SK-N-MC (cell line): ENCODE data around the gene USPL1.

Source experiments
- DNase-seq: peaks from one replicate; pipeline ENCODE4 v3.0.0-alpha.2; 2011; ENCODE audit warnings: low read depth, low spot score
- H3K27ac ChIP-seq: fragments of 200-600 bp; sonication (generic); 2 replicates; pipeline ENCODE4 v1.5.1; 2016; ENCODE audit warnings: mixed run types
- H3K36me3 ChIP-seq: fragments of 200-600 bp; sonication (generic); 2 replicates; pipeline ENCODE4 v1.6.1; 2017; ENCODE audit warnings: antibody characterized with exemption, low read length, mixed read lengths; ENCODE audit not compliant: insufficient read depth
- H3K4me3 ChIP-seq: fragments of 200-600 bp; sonication (generic); 2 replicates; pipeline ENCODE4 v1.5.1; 2016
- H3K9ac ChIP-seq: fragments of 200-600 bp; sonication (generic); 2 replicates; pipeline ENCODE4 v1.8.0; 2017; ENCODE audit warnings: mixed run types, mixed read lengths; ENCODE audit not compliant: insufficient read length
- H3K9me3 ChIP-seq: fragments of 200-600 bp; sonication (generic); 2 replicates; pipeline ENCODE4 v1.6.1; 2017; ENCODE audit warnings: low read depth, mild to moderate bottlenecking, antibody characterized with exemption, low read length, moderate library complexity, mixed read lengths
- EZH2 ChIP-seq: fragments of 200-600 bp; sonication (generic); IDR thresholded peaks from one replicate; pipeline ENCODE4 v1.6.1; 2017; ENCODE audit warnings: antibody characterized with exemption
- FOXP2 ChIP-seq: optimal IDR thresholded peaks from 2 replicates; pipeline ENCODE3; 2011; ENCODE audit warnings: mild to moderate bottlenecking, moderate library complexity; ENCODE audit not compliant: insufficient read depth; ENCODE audit errors: extremely low read length, control extremely low read depth
- POLR2AphosphoS5 ChIP-seq: IDR thresholded peaks from 2 replicates; pipeline ENCODE4 v1.6.1; 2012; ENCODE audit warnings: mild to moderate bottlenecking, low read depth, low read length, borderline replicate concordance

The USPL1 gene

GRCh38 chr13:30660796-30661195 is 43.1 kb downstream of the USPL1 start:
- no peak for DNase-seq
- no peak overlapping the region for H3K9ac ChIP-seq
- H3K27ac ChIP-seq, result no peak overlapping the region
- H3K9me3 ChIP-seq, result no peaks in the 10 kb centered on the region
- H3K36me3 ChIP-seq, result peaks cover 32% of the 10 kb centered on the region
- TF ChIP-seq POLR2AphosphoS5 (no peak), EZH2 (no peak), FOXP2 (no peak)
- H3K4me3 ChIP-seq, result no peak overlapping the region

DNA sequence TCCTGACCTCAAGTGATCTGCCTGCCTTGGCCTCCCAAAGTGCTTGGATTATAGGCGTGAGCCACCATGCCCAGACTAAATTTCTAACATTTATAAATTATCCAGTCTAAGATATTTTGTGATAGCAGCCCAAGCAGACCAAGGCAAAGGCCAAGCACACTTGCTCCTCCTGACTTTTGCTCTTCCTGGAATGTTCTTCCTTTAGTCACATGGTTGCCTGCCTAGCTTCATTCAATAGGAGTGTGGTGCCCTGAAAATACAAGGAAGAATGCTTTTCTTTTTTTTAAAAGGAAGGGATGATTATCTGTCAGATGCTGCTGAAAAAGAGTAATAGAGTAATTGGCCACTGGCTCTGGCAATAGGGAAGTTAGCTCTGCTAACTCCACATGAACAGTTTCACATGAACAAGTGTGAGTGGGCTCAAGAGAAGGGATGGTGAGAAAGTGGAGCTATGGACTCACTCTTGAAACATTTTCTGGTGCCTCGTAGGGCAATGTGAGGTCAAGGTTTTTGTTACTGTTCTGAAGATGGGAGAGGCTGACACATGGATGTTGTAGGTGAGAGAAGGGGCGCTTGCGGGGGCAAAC is 47.1 kb downstream of the USPL1 start:
- no peak for DNase-seq
- TF ChIP-seq POLR2AphosphoS5, result no peak
- TF ChIP-seq EZH2, result no peak
- no peak for TF ChIP-seq FOXP2

DNA sequence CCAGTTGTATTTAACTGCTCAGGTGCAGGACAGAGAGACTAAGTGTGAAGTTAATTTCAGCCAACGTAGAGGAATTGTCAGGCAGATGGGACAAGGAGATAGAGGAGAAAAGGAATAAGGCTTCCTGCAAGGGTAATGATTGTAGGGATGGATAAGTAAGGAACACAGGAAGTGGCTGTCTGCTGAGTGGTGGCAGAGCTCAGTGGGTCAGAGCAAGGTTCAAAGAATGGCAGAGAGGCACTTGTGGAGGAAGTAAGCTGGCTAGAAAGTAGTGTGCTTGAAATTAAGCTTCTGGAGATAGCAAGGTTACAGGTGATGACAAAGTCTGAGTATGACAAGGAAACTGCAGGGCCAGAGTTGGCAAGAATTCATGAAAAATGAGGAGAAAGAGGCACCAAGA is 47.9 kb downstream of the USPL1 start:
- no peak for DNase-seq
- no peak for TF ChIP-seq FOXP2
- TF ChIP-seq POLR2AphosphoS5, result no peak
- TF ChIP-seq EZH2, result no peak

More for the DNA sequence above, 47.1 kb downstream of the USPL1 start:
- H3K4me3 ChIP-seq, result no peak overlapping the region
- no peak overlapping the region for H3K27ac ChIP-seq
- no peak overlapping the region for H3K9ac ChIP-seq
- H3K36me3 ChIP-seq, result no peaks in the 10 kb centered on the region
- no peaks in the 10 kb centered on the region for H3K9me3 ChIP-seq

DNA sequence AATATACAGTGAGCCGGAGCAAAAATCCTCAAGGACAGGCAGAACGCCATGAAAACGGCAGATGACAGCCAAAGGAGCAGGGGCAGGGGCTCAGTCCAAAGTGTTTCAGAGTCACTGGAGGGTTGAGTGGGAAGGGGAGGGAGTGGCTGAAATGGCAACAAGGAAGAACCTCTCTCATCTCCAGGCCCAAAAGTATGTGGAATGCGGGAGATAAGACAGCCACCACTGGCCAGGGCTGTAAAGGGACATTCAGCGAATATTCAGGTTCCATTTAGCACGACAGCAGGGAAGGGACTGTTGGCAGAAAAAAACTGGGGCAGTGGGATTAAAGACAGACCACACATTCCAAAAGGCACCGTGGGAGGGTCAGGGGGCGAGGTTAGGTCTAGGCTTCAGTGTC is 48.4 kb downstream of the USPL1 start:
- DNase-seq, result no peak
- no peak overlapping the region for H3K9ac ChIP-seq
- H3K27ac ChIP-seq, result no peak overlapping the region
- TF ChIP-seq POLR2AphosphoS5 (no peak), FOXP2 (no peak), EZH2 (no peak)
- H3K9me3 ChIP-seq, result no peaks in the 10 kb centered on the region
- no peak overlapping the region for H3K4me3 ChIP-seq
- no peaks in the 10 kb centered on the region for H3K36me3 ChIP-seq

More for the DNA sequence above, 47.9 kb downstream of the USPL1 start:
- Histone ChIP-seq H3K27ac (no peak overlapping the region), H3K4me3 (no peak overlapping the region), H3K36me3 (no peaks in the 10 kb centered on the region), H3K9me3 (no peaks in the 10 kb centered on the region), H3K9ac (no peak overlapping the region)

- no peak overlapping the region for H3K27ac ChIP-seq
- TF ChIP-seq POLR2AphosphoS5 (no peak), EZH2 (no peak)
- no peaks in the 10 kb centered on the region for H3K9me3 ChIP-seq
- no peaks in the 10 kb centered on the region for H3K36me3 ChIP-seq
- no peak for DNase-seq
- H3K9ac ChIP-seq, result no peak overlapping the region
- no peak overlapping the region for H3K4me3 ChIP-seq
Measured at GRCh38 chr13:30667014-30667413, 49.3 kb downstream of the USPL1 start.

DNA sequence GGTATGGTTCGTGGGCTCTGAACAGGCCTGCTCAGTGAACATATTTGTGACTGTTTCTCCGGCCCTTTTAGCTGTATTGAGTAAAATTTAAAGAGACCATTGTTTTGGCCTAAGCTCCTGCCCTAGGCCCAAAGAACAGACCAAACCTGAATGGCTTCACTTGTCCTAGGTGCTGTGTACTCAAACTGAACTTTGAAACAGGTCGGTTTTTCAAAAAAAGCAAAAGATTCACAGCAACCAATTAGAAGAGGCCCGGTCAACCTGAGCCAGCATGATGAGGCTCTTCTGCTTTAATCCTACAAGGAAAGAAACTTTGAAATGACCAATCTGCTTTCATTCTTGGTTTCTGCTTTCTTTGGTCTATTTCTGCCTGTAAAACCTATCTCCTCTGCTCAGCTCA is 50.6 kb downstream of the USPL1 start:
- H3K36me3 ChIP-seq, result no peaks in the 10 kb centered on the region
- H3K4me3 ChIP-seq, result no peak overlapping the region
- no peak overlapping the region for H3K27ac ChIP-seq
- DNase-seq, result no peak
- H3K9me3 ChIP-seq, result no peaks in the 10 kb centered on the region
- TF ChIP-seq EZH2, result no peak
- TF ChIP-seq FOXP2, result no peak
- TF ChIP-seq POLR2AphosphoS5, result no peak
- H3K9ac ChIP-seq, result no peak overlapping the region

- no peak overlapping the region for H3K27ac ChIP-seq
- no peak for TF ChIP-seq POLR2AphosphoS5
- no peak for TF ChIP-seq EZH2
- no peak for TF ChIP-seq FOXP2
- H3K9me3 ChIP-seq, result no peaks in the 10 kb centered on the region
- H3K9ac ChIP-seq, result no peak overlapping the region
- no peak for DNase-seq
- no peaks in the 10 kb centered on the region for H3K36me3 ChIP-seq
- no peak overlapping the region for H3K4me3 ChIP-seq
Measured at GRCh38 chr13:30671271-30671815, 53.6 kb downstream of the USPL1 start.

GRCh38 chr13:30673669-30674521 is 56.2 kb downstream of the USPL1 start:
- Histone ChIP-seq H3K9ac (peak overlapping the region; percentile 80), H3K36me3 (no peaks in the 10 kb centered on the region), H3K9me3 (no peaks in the 10 kb centered on the region), H3K4me3 (peak overlapping the region; percentile 89), H3K27ac (no peak overlapping the region)
- peak; percentile 40 for DNase-seq
- TF ChIP-seq FOXP2, result peak; percentile 48
- no peak for TF ChIP-seq EZH2
- peak; percentile 15; the same call in 1 of the 2 replicates for TF ChIP-seq POLR2AphosphoS5
